Measurements from ENCODE around the gene EMSY. TPM values are rescaled to one million over a fixed set of nuclear protein-coding genes. Genes with fewer than 3 reads are reported as not detected.

Gene EMSY
- polyA plus RNA-seq, 1 donor (not counting 4 experiments of a cell fraction or from before 2014, with no cell fraction given), result 11.3 TPM

DNA sequence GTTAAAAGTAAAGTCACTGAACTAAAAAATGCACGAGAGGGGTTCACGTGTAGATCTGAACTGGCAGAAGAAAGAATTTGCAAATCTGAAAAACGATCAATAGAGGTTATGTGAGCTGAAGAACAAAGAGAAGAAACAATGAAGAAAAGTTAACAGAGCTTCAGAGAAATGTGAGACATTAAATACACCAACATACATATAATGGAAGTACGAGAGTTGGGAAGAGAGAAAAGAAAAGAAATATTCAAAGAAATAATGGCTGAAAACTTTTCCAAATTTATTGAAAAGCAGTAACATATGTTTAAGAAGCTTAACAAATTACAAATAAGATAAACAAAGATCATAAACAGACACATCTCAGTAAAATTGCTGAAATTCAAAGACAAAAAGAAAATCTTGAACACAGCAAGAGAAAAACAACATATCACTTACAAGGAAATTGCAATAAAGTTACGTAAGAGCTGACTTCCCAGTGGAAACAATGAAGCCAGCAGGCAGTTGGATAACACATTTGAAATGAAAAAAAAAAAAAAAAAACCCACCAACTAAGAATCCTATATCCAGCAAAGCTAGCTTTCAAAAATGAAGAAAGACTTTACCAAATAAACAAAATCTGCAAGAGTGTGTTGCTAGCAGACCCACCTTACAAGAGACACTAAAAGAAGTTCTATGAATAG, 56.8 kb downstream of the EMSY start:
- TF ChIP-seq, protein P1, sequence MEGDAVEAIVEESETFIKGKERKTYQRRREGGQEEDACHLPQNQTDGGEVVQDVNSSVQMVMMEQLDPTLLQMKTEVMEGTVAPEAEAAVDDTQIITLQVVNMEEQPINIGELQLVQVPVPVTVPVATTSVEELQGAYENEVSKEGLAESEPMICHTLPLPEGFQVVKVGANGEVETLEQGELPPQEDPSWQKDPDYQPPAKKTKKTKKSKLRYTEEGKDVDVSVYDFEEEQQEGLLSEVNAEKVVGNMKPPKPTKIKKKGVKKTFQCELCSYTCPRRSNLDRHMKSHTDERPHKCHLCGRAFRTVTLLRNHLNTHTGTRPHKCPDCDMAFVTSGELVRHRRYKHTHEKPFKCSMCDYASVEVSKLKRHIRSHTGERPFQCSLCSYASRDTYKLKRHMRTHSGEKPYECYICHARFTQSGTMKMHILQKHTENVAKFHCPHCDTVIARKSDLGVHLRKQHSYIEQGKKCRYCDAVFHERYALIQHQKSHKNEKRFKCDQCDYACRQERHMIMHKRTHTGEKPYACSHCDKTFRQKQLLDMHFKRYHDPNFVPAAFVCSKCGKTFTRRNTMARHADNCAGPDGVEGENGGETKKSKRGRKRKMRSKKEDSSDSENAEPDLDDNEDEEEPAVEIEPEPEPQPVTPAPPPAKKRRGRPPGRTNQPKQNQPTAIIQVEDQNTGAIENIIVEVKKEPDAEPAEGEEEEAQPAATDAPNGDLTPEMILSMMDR (optimal IDR thresholded peaks at IDR 0.05 in 1 of 3, IDR thresholded peaks at IDR 0.05 in 1 of 3, conservative IDR thresholded peaks at IDR 0.05 in 1 of 3; ENCODE audit: extremely low read depth in 1 of 3, insufficient read depth in 2 of 3, low read length in 3 of 3), result no peak
- no peak for TF ChIP-seq EZH2 (IDR thresholded peaks at IDR 0.05; ENCODE audit: low read length)
- no peak overlapping the region for H3K9ac ChIP-seq (ENCODE audit: control insufficient read depth, extremely low read depth, insufficient read depth, low read length)
- H3K27me3 ChIP-seq (ENCODE audit: control insufficient read depth, extremely low read depth, insufficient read depth, low read length), result no peaks in the 10 kb centered on the region
- H3K4me1 ChIP-seq (ENCODE audit: control insufficient read depth, extremely low read depth, insufficient read depth, low read length), result no peaks in the 10 kb centered on the region
- dilution Hi-C loops (cut with MboI; ENCODE audit: extremely low pct_ligation_motif_present, low sequenced_read_pairs), result no loop called here
- no peaks in the 10 kb centered on the region for H3K79me2 ChIP-seq (ENCODE audit: control insufficient read depth, insufficient read depth, low read length)
- H2AFZ ChIP-seq (ENCODE audit: control insufficient read depth, low read length), result no peak overlapping the region
- no peaks in the 10 kb centered on the region for H4K20me1 ChIP-seq (ENCODE audit: control insufficient read depth, extremely low read depth, insufficient read depth, low read length)
- no peak overlapping the region for H3K4me3 ChIP-seq (ENCODE audit: control insufficient read depth in 2 of 3, extremely low read depth in 1 of 3, insufficient read depth in 2 of 3, low read depth in 1 of 3, low read length in 3 of 3)
- FAIRE-seq (no peak), DNase-seq (ENCODE audit: low read depth, low spot score) (no peak)
- H3K27ac ChIP-seq (ENCODE audit: control insufficient read depth, insufficient read depth, low read length), result no peak overlapping the region
- H3K4me2 ChIP-seq (ENCODE audit: control insufficient read depth, extremely low read depth, insufficient read depth, low read depth, low read length), result no peak overlapping the region
- no peaks in the 10 kb centered on the region for H3K9me3 ChIP-seq (ENCODE audit: control insufficient read depth, low read depth, low read length)
- peaks cover 0 to 4% of the 10 kb centered on the region in 2 experiments for H3K36me3 ChIP-seq (ENCODE audit: control insufficient read depth in 2 of 2, extremely low read depth in 1 of 2, insufficient read depth in 2 of 2, low read length in 2 of 2)
- H3K9me1 ChIP-seq (ENCODE audit: control insufficient read depth, extremely low read depth, insufficient read depth, low read length), result no peaks in the 10 kb centered on the region

DNA sequence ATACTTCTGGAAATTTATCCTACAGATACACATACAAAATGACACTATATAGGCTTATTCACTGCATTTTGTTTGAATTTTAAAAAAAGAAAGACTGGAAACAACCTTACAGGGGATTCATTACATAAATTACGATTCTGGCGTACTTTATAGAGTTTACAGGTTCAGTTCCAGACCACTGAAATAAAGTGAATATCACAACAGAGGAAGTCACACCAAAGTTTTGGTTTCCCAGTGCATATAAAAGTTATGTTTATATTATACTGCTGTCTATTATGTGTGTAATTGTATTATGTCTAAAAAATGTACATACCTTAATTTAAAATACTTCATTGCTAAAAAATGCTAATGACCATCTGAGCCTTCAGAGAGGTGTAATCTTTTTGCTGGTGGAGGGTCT, 62.0 kb downstream of the EMSY start:
- dilution Hi-C loops (cut with MboI; ENCODE audit: extremely low pct_ligation_motif_present, low sequenced_read_pairs), result no loop called here
- no peak for FAIRE-seq

More for the DNA sequence above, 62.0 kb downstream of the EMSY start:
- Histone ChIP-seq H3K27ac (ENCODE audit: control insufficient read depth, insufficient read depth, low read length) (no peak overlapping the region), H2AFZ (ENCODE audit: control insufficient read depth, low read length) (no peak overlapping the region), H3K4me1 (ENCODE audit: control insufficient read depth, extremely low read depth, insufficient read depth, low read length) (no peaks in the 10 kb centered on the region), H4K20me1 (ENCODE audit: control insufficient read depth, extremely low read depth, insufficient read depth, low read length) (no peaks in the 10 kb centered on the region), H3K9me1 (ENCODE audit: control insufficient read depth, extremely low read depth, insufficient read depth, low read length) (no peaks in the 10 kb centered on the region), H3K27me3 (ENCODE audit: control insufficient read depth, extremely low read depth, insufficient read depth, low read length) (no peaks in the 10 kb centered on the region), H3K9ac (ENCODE audit: control insufficient read depth, extremely low read depth, insufficient read depth, low read length) (no peak overlapping the region), H3K36me3 (ENCODE audit: control insufficient read depth in 2 of 2, extremely low read depth in 1 of 2, insufficient read depth in 2 of 2, low read length in 2 of 2) (peaks cover 2 to 4% of the 10 kb centered on the region in 2 experiments), H3K4me2 (ENCODE audit: control insufficient read depth, extremely low read depth, insufficient read depth, low read depth, low read length) (no peak overlapping the region), H3K79me2 (ENCODE audit: control insufficient read depth, insufficient read depth, low read length) (no peaks in the 10 kb centered on the region), H3K9me3 (ENCODE audit: control insufficient read depth, low read depth, low read length) (no peaks in the 10 kb centered on the region), H3K4me3 (ENCODE audit: control insufficient read depth in 2 of 3, extremely low read depth in 1 of 3, insufficient read depth in 2 of 3, low read depth in 1 of 3, low read length in 3 of 3) (no peak overlapping the region)
- no peak for DNase-seq (ENCODE audit: low read depth, low spot score)
- TF ChIP-seq EZH2 (IDR thresholded peaks at IDR 0.05; ENCODE audit: low read length), result no peak
- TF ChIP-seq, protein P1 (optimal IDR thresholded peaks at IDR 0.05 in 1 of 3, IDR thresholded peaks at IDR 0.05 in 1 of 3, conservative IDR thresholded peaks at IDR 0.05 in 1 of 3; ENCODE audit: extremely low read depth in 1 of 3, insufficient read depth in 2 of 3, low read length in 3 of 3), result no peak

All from keratinocyte (primary cell).